ENCODE data around the gene GRIA1.

The GRIA1 gene

DNA sequence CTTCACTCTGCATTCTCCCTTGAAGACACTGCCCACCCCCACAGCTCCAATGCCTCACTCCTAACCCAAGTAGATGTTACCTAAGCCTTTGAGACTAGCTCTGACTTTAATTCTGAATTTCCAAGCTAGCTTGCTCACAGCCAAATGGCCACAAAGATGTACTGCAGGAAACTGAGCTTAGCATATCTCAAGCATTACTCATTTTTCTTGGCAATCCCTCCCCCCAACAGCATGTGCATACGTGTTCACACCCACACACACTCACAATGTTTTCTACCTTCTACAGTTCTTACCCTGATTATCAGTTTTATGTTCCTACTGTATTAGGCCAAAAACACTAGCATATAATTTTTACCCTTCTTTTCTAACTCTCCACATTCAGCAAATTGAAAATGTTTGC is 13.7 kb upstream of the GRIA1 start:
- no peaks in the 10 kb centered on the region for H3K4me1 ChIP-seq (ENCODE audit: insufficient read depth, insufficient read length)
- H3K4me3 ChIP-seq (ENCODE audit: insufficient read length, low read depth): no peak overlapping the region
- TF ChIP-seq SUZ12 (IDR thresholded peaks at IDR 0.05; ENCODE audit: extremely low read depth, insufficient read depth, insufficient read length): no peak
- no peak for TF ChIP-seq YY1 (IDR thresholded peaks at IDR 0.05; ENCODE audit: insufficient read depth, insufficient read length)
- TF ChIP-seq ZNF274 (IDR thresholded peaks at IDR 0.05; ENCODE audit: low read depth, low read length): no peak
- no peak overlapping the region for H3K9ac ChIP-seq (ENCODE audit: insufficient read length, low read depth)
- H3K36me3 ChIP-seq (ENCODE audit: insufficient read depth, insufficient read length, low read length): no peaks in the 10 kb centered on the region
- H3K9me3 ChIP-seq (ENCODE audit: insufficient read depth, low read length): no peaks in the 10 kb centered on the region
- DNase-seq (ENCODE audit: low read depth, low spot score): no peak
- H3K27me3 ChIP-seq (ENCODE audit: insufficient read depth, insufficient read length): no peaks in the 10 kb centered on the region

DNA sequence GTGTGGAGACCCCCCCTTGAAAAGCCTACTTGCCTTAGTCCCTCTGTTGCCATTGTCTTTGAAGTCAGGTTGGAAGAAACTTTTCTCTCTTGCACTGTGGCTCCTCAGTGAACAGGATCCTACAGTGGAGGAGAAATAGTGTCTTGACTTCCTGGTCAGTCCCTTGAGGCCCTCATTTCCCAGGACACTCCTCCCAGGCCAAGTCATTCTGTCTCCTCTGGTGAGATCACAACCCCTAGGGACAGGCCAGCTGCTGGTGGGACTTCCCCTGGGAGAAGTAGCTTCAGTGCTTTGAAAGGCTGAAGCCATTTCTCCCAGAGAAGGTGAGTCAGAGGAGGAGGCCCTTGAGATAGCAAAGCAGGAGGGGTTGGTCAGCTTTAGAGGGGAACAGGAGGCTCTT is 10.1 kb upstream of the GRIA1 start:
- DNase-seq (ENCODE audit: low read depth, low spot score): no peak
- H3K4me3 ChIP-seq (ENCODE audit: insufficient read length, low read depth): no peak overlapping the region
- H3K9me3 ChIP-seq (ENCODE audit: insufficient read depth, low read length): no peaks in the 10 kb centered on the region
- H3K36me3 ChIP-seq (ENCODE audit: insufficient read depth, insufficient read length, low read length): no peaks in the 10 kb centered on the region
- H3K4me1 ChIP-seq (ENCODE audit: insufficient read depth, insufficient read length): no peaks in the 10 kb centered on the region
- no peak for TF ChIP-seq YY1 (IDR thresholded peaks at IDR 0.05; ENCODE audit: insufficient read depth, insufficient read length)
- TF ChIP-seq SUZ12 (IDR thresholded peaks at IDR 0.05; ENCODE audit: extremely low read depth, insufficient read depth, insufficient read length): no peak
- TF ChIP-seq ZNF274 (IDR thresholded peaks at IDR 0.05; ENCODE audit: low read depth, low read length): no peak
- H3K9ac ChIP-seq (ENCODE audit: insufficient read length, low read depth): no peak overlapping the region
- no peaks in the 10 kb centered on the region for H3K27me3 ChIP-seq (ENCODE audit: insufficient read depth, insufficient read length)

DNA sequence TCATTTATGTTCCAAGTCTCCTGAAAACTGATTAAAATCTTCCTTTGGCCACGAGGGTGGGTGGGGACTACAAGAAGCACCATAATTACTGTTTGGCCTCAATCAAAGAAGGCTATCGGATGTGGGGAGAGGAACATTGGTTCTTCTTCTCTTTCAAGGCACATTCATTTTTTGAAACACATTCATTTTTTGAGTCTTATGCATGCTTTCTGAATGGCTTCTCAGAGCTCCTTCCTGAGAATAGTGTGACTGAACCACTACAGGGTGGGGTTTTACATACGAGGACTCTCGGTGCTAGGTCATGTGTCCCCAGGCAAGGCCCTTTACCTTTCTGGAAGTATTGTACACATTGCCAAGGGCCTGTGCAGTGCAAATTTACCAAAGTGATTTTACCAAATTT is 7.0 kb upstream of the GRIA1 start:
- Histone ChIP-seq H3K9me3 (ENCODE audit: insufficient read depth, low read length) (no peaks in the 10 kb centered on the region), H3K9ac (ENCODE audit: insufficient read length, low read depth) (no peak overlapping the region), H3K4me1 (ENCODE audit: insufficient read depth, insufficient read length) (no peaks in the 10 kb centered on the region), H3K4me3 (ENCODE audit: insufficient read length, low read depth) (no peak overlapping the region), H3K27me3 (ENCODE audit: insufficient read depth, insufficient read length) (no peaks in the 10 kb centered on the region), H3K36me3 (ENCODE audit: insufficient read depth, insufficient read length, low read length) (no peaks in the 10 kb centered on the region)
- no peak for DNase-seq (ENCODE audit: low read depth, low spot score)
- TF ChIP-seq SUZ12 (IDR thresholded peaks at IDR 0.05; ENCODE audit: extremely low read depth, insufficient read depth, insufficient read length) (no peak), YY1 (IDR thresholded peaks at IDR 0.05; ENCODE audit: insufficient read depth, insufficient read length) (no peak), ZNF274 (IDR thresholded peaks at IDR 0.05; ENCODE audit: low read depth, low read length) (no peak)

DNA sequence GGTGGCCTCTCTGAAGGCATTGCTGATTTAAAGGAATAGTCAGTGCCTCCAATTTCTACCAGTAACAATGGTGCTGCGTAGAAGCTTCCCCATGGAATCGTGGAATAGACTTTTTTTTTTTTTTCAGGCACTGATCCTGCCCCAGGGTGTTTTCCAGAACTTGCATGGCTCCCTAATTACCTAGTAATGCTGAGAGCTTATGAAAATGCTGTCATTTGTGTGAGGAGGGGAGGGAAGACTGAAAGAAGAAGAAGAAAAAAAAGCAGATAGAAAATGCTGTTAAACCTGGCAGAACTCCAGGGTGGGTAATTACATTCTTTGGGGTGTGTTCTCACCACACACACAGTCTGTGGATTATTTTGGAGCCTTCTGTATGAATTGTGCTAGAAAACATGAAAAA is 4.8 kb upstream of the GRIA1 start:
- H3K27me3 ChIP-seq (ENCODE audit: insufficient read depth, insufficient read length): peaks cover under 1% of the 10 kb centered on the region
- DNase-seq (ENCODE audit: low read depth, low spot score): no peak
- no peaks in the 10 kb centered on the region for H3K36me3 ChIP-seq (ENCODE audit: insufficient read depth, insufficient read length, low read length)
- H3K4me1 ChIP-seq (ENCODE audit: insufficient read depth, insufficient read length): peaks cover 2% of the 10 kb centered on the region
- H3K9ac ChIP-seq (ENCODE audit: insufficient read length, low read depth): no peak overlapping the region
- TF ChIP-seq SUZ12 (IDR thresholded peaks at IDR 0.05; ENCODE audit: extremely low read depth, insufficient read depth, insufficient read length) (no peak), ZNF274 (IDR thresholded peaks at IDR 0.05; ENCODE audit: low read depth, low read length) (no peak), YY1 (IDR thresholded peaks at IDR 0.05; ENCODE audit: insufficient read depth, insufficient read length) (no peak)
- no peaks in the 10 kb centered on the region for H3K9me3 ChIP-seq (ENCODE audit: insufficient read depth, low read length)
- H3K4me3 ChIP-seq (ENCODE audit: insufficient read length, low read depth): no peak overlapping the region

DNA sequence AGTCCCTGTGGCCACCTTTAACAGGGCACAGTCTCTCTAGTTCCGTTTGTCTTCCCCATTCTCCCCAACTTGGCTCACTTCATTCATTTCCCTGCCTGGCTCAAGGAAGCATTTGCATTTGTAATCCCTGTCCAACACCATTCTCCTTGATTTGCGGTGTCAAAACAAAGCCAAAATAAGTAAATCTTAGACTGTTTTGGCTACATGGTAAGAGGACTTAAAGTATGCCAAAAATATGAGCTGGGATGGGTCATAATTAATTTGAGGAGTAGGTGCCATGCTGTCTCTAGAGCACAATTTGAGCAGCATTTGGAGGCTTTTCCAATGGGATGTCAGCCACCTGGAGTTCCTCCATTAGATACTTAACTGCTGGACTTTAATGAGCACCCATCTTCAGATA is 3.7 kb upstream of the GRIA1 start:
- Histone ChIP-seq H3K36me3 (ENCODE audit: insufficient read depth, insufficient read length, low read length) (no peaks in the 10 kb centered on the region), H3K4me1 (ENCODE audit: insufficient read depth, insufficient read length) (peaks cover 2% of the 10 kb centered on the region), H3K9ac (ENCODE audit: insufficient read length, low read depth) (no peak overlapping the region), H3K27me3 (ENCODE audit: insufficient read depth, insufficient read length) (peaks cover 12% of the 10 kb centered on the region), H3K4me3 (ENCODE audit: insufficient read length, low read depth) (no peak overlapping the region), H3K9me3 (ENCODE audit: insufficient read depth, low read length) (no peaks in the 10 kb centered on the region)
- no peak for DNase-seq (ENCODE audit: low read depth, low spot score)
- TF ChIP-seq SUZ12 (IDR thresholded peaks at IDR 0.05; ENCODE audit: extremely low read depth, insufficient read depth, insufficient read length) (no peak), YY1 (IDR thresholded peaks at IDR 0.05; ENCODE audit: insufficient read depth, insufficient read length) (no peak), ZNF274 (IDR thresholded peaks at IDR 0.05; ENCODE audit: low read depth, low read length) (no peak)

DNA sequence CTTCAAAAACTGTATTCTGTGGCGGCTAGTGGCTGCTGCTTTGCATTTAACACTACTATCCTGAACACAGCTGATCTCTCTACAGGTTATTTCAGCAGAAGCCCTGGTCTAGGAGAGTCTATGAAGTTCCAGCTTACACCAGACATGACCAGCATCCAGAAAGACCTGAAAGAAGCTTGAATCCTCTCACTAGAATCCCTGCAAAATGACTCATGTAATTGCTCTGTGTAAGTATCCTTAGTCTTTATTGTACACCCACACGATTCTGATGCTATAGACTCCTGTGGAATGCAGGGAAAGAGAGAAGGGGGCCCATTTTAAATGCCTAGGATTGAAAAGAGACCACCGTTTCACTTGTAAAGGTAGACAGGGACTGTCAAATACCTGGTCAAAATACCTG is 859 bp upstream of the GRIA1 start:
- TF ChIP-seq SUZ12 (IDR thresholded peaks at IDR 0.05; ENCODE audit: extremely low read depth, insufficient read depth, insufficient read length) (no peak), YY1 (IDR thresholded peaks at IDR 0.05; ENCODE audit: insufficient read depth, insufficient read length) (no peak), ZNF274 (IDR thresholded peaks at IDR 0.05; ENCODE audit: low read depth, low read length) (no peak)
- peaks cover 17% of the 10 kb centered on the region for H3K27me3 ChIP-seq (ENCODE audit: insufficient read depth, insufficient read length)
- no peak overlapping the region for H3K9ac ChIP-seq (ENCODE audit: insufficient read length, low read depth)
- peaks cover 2% of the 10 kb centered on the region for H3K4me1 ChIP-seq (ENCODE audit: insufficient read depth, insufficient read length)
- no peak overlapping the region for H3K4me3 ChIP-seq (ENCODE audit: insufficient read length, low read depth)
- no peak for DNase-seq (ENCODE audit: low read depth, low spot score)
- no peaks in the 10 kb centered on the region for H3K36me3 ChIP-seq (ENCODE audit: insufficient read depth, insufficient read length, low read length)
- H3K9me3 ChIP-seq (ENCODE audit: insufficient read depth, low read length): no peaks in the 10 kb centered on the region

DNA sequence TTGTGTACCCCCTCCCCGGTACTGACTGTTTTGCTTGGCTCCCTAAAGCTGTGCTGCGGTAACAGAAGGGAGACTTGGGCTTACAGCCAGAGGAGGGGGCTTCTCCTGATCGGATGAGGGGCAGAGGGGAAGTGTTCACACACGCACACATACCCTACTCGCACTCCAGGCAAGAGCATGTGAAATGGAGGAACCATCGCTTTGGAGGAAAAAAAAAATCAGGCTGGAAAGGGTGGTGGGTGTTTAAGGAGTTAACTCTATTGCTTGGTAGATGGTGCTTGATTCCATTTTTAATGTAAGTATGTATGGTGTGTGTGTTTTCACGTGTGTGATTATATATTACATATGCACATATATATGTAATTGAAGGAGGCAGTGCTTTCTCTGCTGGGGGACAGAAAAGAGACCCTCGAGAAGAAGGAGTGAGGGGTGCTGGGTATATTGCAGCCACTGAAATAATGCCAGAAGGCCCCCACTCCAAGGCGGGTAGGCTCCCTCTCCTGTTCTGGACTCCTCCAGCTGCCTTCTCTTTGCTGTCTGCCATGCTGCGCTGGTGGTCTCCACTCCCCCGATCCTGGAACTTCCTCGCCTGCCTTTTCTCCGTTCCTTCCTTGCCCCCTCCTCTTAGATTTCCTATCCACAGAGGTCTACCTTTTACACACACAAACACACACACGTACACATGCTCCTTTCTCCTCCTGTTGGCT is 721 bp downstream of the GRIA1 start:
- Histone ChIP-seq H3K4me1 (ENCODE audit: insufficient read depth, insufficient read length) (peaks cover 2% of the 10 kb centered on the region), H3K36me3 (ENCODE audit: insufficient read depth, insufficient read length, low read length) (no peaks in the 10 kb centered on the region), H3K27me3 (ENCODE audit: insufficient read depth, insufficient read length) (peaks cover 17% of the 10 kb centered on the region), H3K4me3 (ENCODE audit: insufficient read length, low read depth) (peak overlapping the region; percentile 29), H3K9ac (ENCODE audit: insufficient read length, low read depth) (peak overlapping the region; percentile 39), H3K9me3 (ENCODE audit: insufficient read depth, low read length) (no peaks in the 10 kb centered on the region)
- TF ChIP-seq SUZ12 (IDR thresholded peaks at IDR 0.05; ENCODE audit: extremely low read depth, insufficient read depth, insufficient read length) (no peak), YY1 (IDR thresholded peaks at IDR 0.05; ENCODE audit: insufficient read depth, insufficient read length) (no peak), ZNF274 (IDR thresholded peaks at IDR 0.05; ENCODE audit: low read depth, low read length) (no peak)
- DNase-seq (ENCODE audit: low read depth, low spot score): no peak
